ENCODE measurements around the gene CHST11.
"Not testable (repeated sequence)": the region's sequence is repeated elsewhere in the genome, so short reads cannot be mapped to it uniquely, and the experiment has no call there.

CHST11 gene

GRCh38 chr12:104532636-104533035, 75.9 kb downstream of the CHST11 start:
- no peak for DNase-seq

GRCh38 chr12:104533134-104533533, 76.4 kb downstream of the CHST11 start:
- DNase-seq = no peak

GRCh38 chr12:104534162-104534856, 77.6 kb downstream of the CHST11 start:
- DNase-seq = no peak

GRCh38 chr12:104534857-104535248, 78.1 kb downstream of the CHST11 start:
- DNase-seq = no peak

GRCh38 chr12:104535369-104535768, 78.6 kb downstream of the CHST11 start:
- no peak for DNase-seq

GRCh38 chr12:104536841-104537240, 80.1 kb downstream of the CHST11 start:
- DNase-seq = no peak

- DNase-seq = no peak
These were observed 81.3 kb downstream of the CHST11 start for GRCh38 chr12:104538056-104538455.

GRCh38 chr12:104538891-104539462, 82.2 kb downstream of the CHST11 start:
- DNase-seq = no peak

GRCh38 chr12:104544836-104545235, 88.1 kb downstream of the CHST11 start:
- no peak for DNase-seq

GRCh38 chr12:104546575-104546974, 89.8 kb downstream of the CHST11 start:
- DNase-seq = peak in 1 of 2 donors; percentile 35

- no peak for DNase-seq
These were observed 90.5 kb downstream of the CHST11 start for GRCh38 chr12:104547235-104547634.

- DNase-seq = peak in 1 of 2 donors; percentile 7
These were observed 93.2 kb downstream of the CHST11 start for GRCh38 chr12:104549815-104550480.

- no peak for DNase-seq
These were observed 94.7 kb downstream of the CHST11 start for GRCh38 chr12:104551313-104551931.

GRCh38 chr12:104553421-104553820, 96.7 kb downstream of the CHST11 start:
- DNase-seq = no peak

GRCh38 chr12:104555648-104556047, 98.9 kb downstream of the CHST11 start:
- DNase-seq = no peak

GRCh38 chr12:104557488-104558195, 100.9 kb downstream of the CHST11 start:
- DNase-seq = no peak

GRCh38 chr12:104560881-104561280, 104.1 kb downstream of the CHST11 start:
- DNase-seq = no peak

- no peak for DNase-seq
These were observed 106.0 kb downstream of the CHST11 start for GRCh38 chr12:104562763-104563162.

GRCh38 chr12:104564662-104565061, 107.9 kb downstream of the CHST11 start:
- not testable (repeated sequence) for DNase-seq

GRCh38 chr12:104565606-104566243, 109.0 kb downstream of the CHST11 start:
- no peak for DNase-seq

- DNase-seq = no peak
These were observed 109.7 kb downstream of the CHST11 start for GRCh38 chr12:104566244-104566993.
